H9 (cell line): Measurements from ENCODE around the gene UCK1. TPM values are rescaled to one million over a fixed set of nuclear protein-coding genes. Genes with fewer than 3 reads are reported as not detected.

Experiments used
- DNase-seq: peaks from one replicate; pipeline ENCODE4 v3.0.0-alpha.2; 2017
- H2AFZ ChIP-seq: one replicate; pipeline ENCODE4 v1.6.1; 2013; ENCODE audit warnings: mild to moderate bottlenecking, low read length, control low read depth, moderate library complexity
- H2AK5ac ChIP-seq: 2 replicates; pipeline ENCODE4 v1.6.1; 2013; ENCODE audit warnings: low read length, control low read depth, mixed read lengths; ENCODE audit not compliant: insufficient read length
- H2BK120ac ChIP-seq: one replicate; pipeline ENCODE4 v1.6.1; 2013; ENCODE audit warnings: low read depth, mild to moderate bottlenecking, low read length, control low read depth, inconsistent platforms; ENCODE audit not compliant: poor library complexity, severe bottlenecking
- H2BK12ac ChIP-seq: 2 replicates; pipeline ENCODE4 v1.6.1; 2013; ENCODE audit warnings: low read length, control low read depth, mixed read lengths, low read depth; ENCODE audit not compliant: insufficient read length
- H2BK15ac ChIP-seq: 2 replicates; pipeline ENCODE4 v1.6.1; 2013; ENCODE audit warnings: low read depth, low read length, control low read depth
- H2BK20ac ChIP-seq: one replicate; pipeline ENCODE4 v1.6.1; 2013; ENCODE audit warnings: low read depth, mild to moderate bottlenecking, low read length, control low read depth, inconsistent platforms; ENCODE audit not compliant: poor library complexity, severe bottlenecking
- H2BK5ac ChIP-seq: 2 replicates; pipeline ENCODE4 v1.6.1; 2013; ENCODE audit warnings: low read length, control low read depth, mixed read lengths; ENCODE audit not compliant: insufficient read length
- H3K14ac ChIP-seq: 2 replicates; pipeline ENCODE4 v1.6.1; 2013; ENCODE audit warnings: low read length, control low read depth; ENCODE audit not compliant: insufficient read depth
- H3K18ac ChIP-seq: 2 replicates; pipeline ENCODE4 v1.6.1; 2013; ENCODE audit warnings: low read depth, mild to moderate bottlenecking, mixed read lengths, low read length, control low read depth; ENCODE audit not compliant: insufficient read length
- H3K23ac ChIP-seq: 2 replicates; pipeline ENCODE4 v1.6.1; 2013; ENCODE audit warnings: low read length, control low read depth, mixed read lengths, low read depth; ENCODE audit not compliant: insufficient read length
- H3K23me2 ChIP-seq: 2 replicates; pipeline ENCODE4 v1.6.1; 2013; ENCODE audit warnings: low read depth, mild to moderate bottlenecking, mixed read lengths, low read length, control low read depth; ENCODE audit not compliant: insufficient read length, poor library complexity, severe bottlenecking
- H3K27ac ChIP-seq: 2 replicates; pipeline ENCODE4 v1.5.1; 2013; ENCODE audit warnings: low read length, control low read depth, mixed read lengths, low read depth; ENCODE audit not compliant: insufficient read length
- H3K27me3 ChIP-seq: 2 replicates; pipeline ENCODE4 v1.6.1; 2013; ENCODE audit warnings: low read length, control low read depth, inconsistent platforms; ENCODE audit not compliant: insufficient read depth
- H3K4ac ChIP-seq: 2 replicates; pipeline ENCODE4 v1.6.1; 2013; ENCODE audit warnings: low read depth, mild to moderate bottlenecking, control low read depth, inconsistent platforms, low read length, moderate library complexity
- H3K4me1 ChIP-seq: 2 replicates; pipeline ENCODE4 v1.6.1; 2013; ENCODE audit warnings: low read length, control low read depth, inconsistent platforms; ENCODE audit not compliant: insufficient read depth
- H3K4me2 ChIP-seq: 2 replicates; pipeline ENCODE4 v1.6.1; 2013; ENCODE audit warnings: low read length, control low read depth, mixed read lengths; ENCODE audit not compliant: insufficient read length, insufficient read depth
- H3K56ac ChIP-seq: 2 replicates; pipeline ENCODE4 v1.6.1; 2013; ENCODE audit warnings: low read depth, mild to moderate bottlenecking, mixed read lengths, low read length, control low read depth; ENCODE audit not compliant: insufficient read length
- H3K79me1 ChIP-seq: 2 replicates; pipeline ENCODE4 v1.6.1; 2013; ENCODE audit warnings: low read depth, mild to moderate bottlenecking, moderate library complexity, low read length, control low read depth, inconsistent platforms; ENCODE audit not compliant: insufficient read depth, poor library complexity, severe bottlenecking
- H3K79me2 ChIP-seq: 2 replicates; pipeline ENCODE4 v1.6.1; 2013; ENCODE audit warnings: low read length, control low read depth, inconsistent platforms; ENCODE audit not compliant: insufficient read depth
- H3K9ac ChIP-seq: 2 replicates; pipeline ENCODE4 v1.6.1; 2013; ENCODE audit warnings: low read length, control low read depth, mixed read lengths; ENCODE audit not compliant: insufficient read length; ENCODE audit errors: extremely low read depth
- H3K9me3 ChIP-seq: one replicate; pipeline ENCODE4 v1.6.1; 2013; ENCODE audit warnings: low read depth, low read length, inconsistent platforms; ENCODE audit not compliant: control insufficient read depth
- H3T11ph ChIP-seq: one replicate; pipeline ENCODE4 v1.6.1; 2013; ENCODE audit warnings: mild to moderate bottlenecking, low read length, control low read depth, inconsistent platforms
- H4K20me1 ChIP-seq: one replicate; pipeline ENCODE4 v1.6.1; 2013; ENCODE audit not compliant: control insufficient read depth, insufficient read length, insufficient read depth
- H4K5ac ChIP-seq: 2 replicates; pipeline ENCODE4 v1.6.1; 2013; ENCODE audit warnings: low read depth, mild to moderate bottlenecking, mixed read lengths, low read length, control low read depth; ENCODE audit not compliant: insufficient read length
- H4K8ac ChIP-seq: replicated peaks from 2 replicates; pipeline ENCODE4 v1.6.1; 2013; ENCODE audit warnings: low read length, control low read depth, mixed read lengths, low read depth; ENCODE audit not compliant: insufficient read length
- H4K91ac ChIP-seq: 2 replicates; pipeline ENCODE4 v1.6.1; 2013; ENCODE audit warnings: low read depth, mild to moderate bottlenecking, moderate library complexity, mixed read lengths, low read length, control low read depth; ENCODE audit not compliant: insufficient read length
- H3K27ac Mint-ChIP-seq, 3 experiments: 2 replicates in 2 of 3; 3 replicates in 1 of 3; pipeline ENCODE4 v1.8.0; 2020 to 2021; ENCODE audit warnings: mixed read lengths in 3 of 3, mild to moderate bottlenecking in 1 of 3, moderate library complexity in 1 of 3
- H3K27me3 Mint-ChIP-seq: 2 replicates; pipeline ENCODE4 v1.8.0; 2021; ENCODE audit warnings: low read depth, mild to moderate bottlenecking, moderate library complexity, mixed read lengths
- H3K36me3 Mint-ChIP-seq, 3 experiments: 2 replicates in 2 of 3; 3 replicates in 1 of 3; pipeline ENCODE4 v1.8.0; 2020 to 2021; ENCODE audit warnings: low read depth in 3 of 3, mixed read lengths in 3 of 3; ENCODE audit not compliant: insufficient read depth in 1 of 3
- H3K4me1 Mint-ChIP-seq, 2 experiments: 2 replicates each; pipeline ENCODE4 v1.8.0; 2020; ENCODE audit warnings: mixed read lengths in 2 of 2
- H3K4me3 Mint-ChIP-seq, 2 experiments: 2 replicates in 1 of 2; 3 replicates in 1 of 2; pipeline ENCODE4 v1.8.0; 2020 to 2021; ENCODE audit warnings: mild to moderate bottlenecking in 2 of 2, mixed read lengths in 2 of 2, moderate library complexity in 1 of 2
- H3K9me3 Mint-ChIP-seq, 2 experiments: 2 replicates in 1 of 2; 3 replicates in 1 of 2; pipeline ENCODE4 v1.8.0; 2020; ENCODE audit warnings: mild to moderate bottlenecking in 2 of 2, mixed read lengths in 2 of 2, moderate library complexity in 1 of 2
- WGBS: extraction: QIAGEN DNeasy Blood & Tissue Kit; methylation state at CpG from one replicate; pipeline ENCODE4 v1.1.7; 2013; ENCODE audit warnings: missing lambda C conversion rate, low lambda C conversion rate, mixed read lengths; ENCODE audit not compliant: insufficient read length; ENCODE audit errors: extremely low coverage; 5-methylcytosine and 5-hydroxymethylcytosine counted together
- total RNA-seq: library from RNA; stranded (reverse); gene quantifications from 2 replicates; pipeline ENCODE4 v1.2.1, GENCODE V29; 2021
- TF ChIP-seq, protein P1 (sequence below): fragments of 200-600 bp; sonication (generic); conservative IDR thresholded peaks from 3 replicates; pipeline ENCODE4 v1.8.0; 2021; ENCODE audit warnings: antibody characterized with exemption, mild to moderate bottlenecking

UCK1 gene
- total RNA-seq, 1 experiment from 2014 or later = 54.2 TPM

- TF ChIP-seq, protein P1, sequence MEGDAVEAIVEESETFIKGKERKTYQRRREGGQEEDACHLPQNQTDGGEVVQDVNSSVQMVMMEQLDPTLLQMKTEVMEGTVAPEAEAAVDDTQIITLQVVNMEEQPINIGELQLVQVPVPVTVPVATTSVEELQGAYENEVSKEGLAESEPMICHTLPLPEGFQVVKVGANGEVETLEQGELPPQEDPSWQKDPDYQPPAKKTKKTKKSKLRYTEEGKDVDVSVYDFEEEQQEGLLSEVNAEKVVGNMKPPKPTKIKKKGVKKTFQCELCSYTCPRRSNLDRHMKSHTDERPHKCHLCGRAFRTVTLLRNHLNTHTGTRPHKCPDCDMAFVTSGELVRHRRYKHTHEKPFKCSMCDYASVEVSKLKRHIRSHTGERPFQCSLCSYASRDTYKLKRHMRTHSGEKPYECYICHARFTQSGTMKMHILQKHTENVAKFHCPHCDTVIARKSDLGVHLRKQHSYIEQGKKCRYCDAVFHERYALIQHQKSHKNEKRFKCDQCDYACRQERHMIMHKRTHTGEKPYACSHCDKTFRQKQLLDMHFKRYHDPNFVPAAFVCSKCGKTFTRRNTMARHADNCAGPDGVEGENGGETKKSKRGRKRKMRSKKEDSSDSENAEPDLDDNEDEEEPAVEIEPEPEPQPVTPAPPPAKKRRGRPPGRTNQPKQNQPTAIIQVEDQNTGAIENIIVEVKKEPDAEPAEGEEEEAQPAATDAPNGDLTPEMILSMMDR = no peak
- Histone ChIP-seq H3K23me2 (no peaks in the 10 kb centered on the region), H3K56ac (no peak overlapping the region), H2AFZ (no peak overlapping the region), H3K79me2 (no peaks in the 10 kb centered on the region), H3K79me1 (no peaks in the 10 kb centered on the region), H4K8ac (no peak overlapping the region), H2BK12ac (no peak overlapping the region), H3K23ac (no peak overlapping the region), H3K14ac (no peak overlapping the region), H3K4me1 (no peaks in the 10 kb centered on the region), H2AK5ac (no peak overlapping the region), H3K4ac (no peak overlapping the region), H4K5ac (no peak overlapping the region), H2BK120ac (no peak overlapping the region), H2BK5ac (no peak overlapping the region), H3K18ac (no peak overlapping the region), H3K27ac (no peak overlapping the region), H4K20me1 (no peaks in the 10 kb centered on the region), H2BK15ac (no peak overlapping the region), H3T11ph (no peak overlapping the region), H3K9ac (no peak overlapping the region), H2BK20ac (no peak overlapping the region), H4K91ac (no peak overlapping the region), H3K9me3 (peaks cover 6% of the 10 kb centered on the region), H3K4me2 (no peak overlapping the region), H3K27me3 (peaks cover 5% of the 10 kb centered on the region; the same call in 1 of the 2 replicates)
- no peak for DNase-seq
- Mint-ChIP-seq H3K9me3 (peaks cover 29 to 41% of the 10 kb centered on the region in 2 experiments), H3K4me3 (no peak overlapping the region), H3K27me3 (peaks cover 26% of the 10 kb centered on the region), H3K27ac (no peak overlapping the region), H3K36me3 (peaks cover 5 to 16% (median 6%) of the 10 kb centered on the region in 3 experiments; a peak in 4 of 7 replicates), H3K4me1 (peaks cover 9 to 10% of the 10 kb centered on the region in 2 experiments)
- WGBS = no CpG with 5 or more reads among the region's 1 CpG
Observed at GRCh38 chr9:131559421-131560000, 28.4 kb upstream of the UCK1 start.
